ENCODE measurements around the gene MSTN.
"Not testable (repeated sequence)": the region's sequence is repeated elsewhere in the genome, so short reads cannot be mapped to it uniquely, and the experiment has no call there.

Gene MSTN

DNA sequence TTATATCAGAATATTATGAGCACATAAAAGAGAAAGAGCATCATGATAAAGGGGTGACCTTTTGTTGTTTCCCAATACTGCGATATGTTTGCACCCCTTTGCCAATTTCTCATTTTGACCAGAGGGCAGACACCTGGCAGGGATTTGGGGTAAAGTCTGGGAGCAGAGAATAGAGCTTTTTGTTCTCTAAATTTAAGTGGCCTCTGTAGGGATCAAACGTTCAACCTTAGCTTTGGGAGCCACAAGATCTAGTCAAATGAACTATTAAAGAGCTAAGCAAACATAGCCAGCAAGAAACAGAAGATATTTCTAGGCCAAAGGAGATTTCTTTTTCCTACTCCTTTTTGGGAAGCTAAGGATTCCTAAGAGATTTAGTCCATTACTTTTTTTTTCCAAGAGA lies 1.1 kb upstream of the MSTN start:
- DNase-seq (ENCODE audit: low spot score) = no peak

GRCh38 chr2:190062053-190062452 lies 476 bp downstream of the MSTN start:
- DNase-seq (ENCODE audit: low spot score) = no peak

DNA sequence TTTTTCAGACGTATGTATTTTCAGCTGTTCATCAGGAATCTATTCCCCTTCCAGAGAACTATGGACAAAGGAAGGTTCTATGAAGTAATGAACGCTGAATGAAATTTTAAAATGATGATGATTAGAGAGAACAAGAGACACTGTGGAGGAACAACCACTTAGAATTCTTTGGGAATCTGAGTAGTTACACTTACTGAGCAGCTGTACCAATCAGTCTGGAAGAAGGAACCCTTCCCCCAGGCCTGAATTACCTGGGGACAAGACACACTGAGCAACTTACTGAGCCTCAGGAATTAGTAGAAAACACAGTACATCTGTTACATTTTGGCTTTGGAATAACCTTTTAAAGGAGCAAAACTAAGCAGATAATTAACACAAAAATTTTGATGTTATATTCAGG lies 1.9 kb downstream of the MSTN start:
- DNase-seq (ENCODE audit: low spot score) = no peak

DNA sequence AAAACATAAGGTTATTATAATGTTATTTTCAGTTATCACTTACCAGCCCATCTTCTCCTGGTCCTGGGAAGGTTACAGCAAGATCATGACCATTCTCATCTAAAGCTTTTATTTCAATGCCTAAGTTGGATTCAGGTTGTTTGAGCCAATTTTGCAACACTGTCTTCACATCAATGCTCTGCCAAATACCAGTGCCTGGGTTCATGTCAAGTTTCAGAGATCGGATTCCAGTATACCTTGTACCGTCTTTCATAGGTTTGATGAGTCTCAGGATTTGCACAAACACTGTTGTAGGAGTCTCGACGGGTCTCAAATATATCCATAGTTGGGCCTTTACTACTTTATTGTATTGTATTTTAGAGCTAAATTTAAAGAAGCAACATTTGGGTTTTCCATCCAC lies 2.5 kb downstream of the MSTN start:
- DNase-seq (ENCODE audit: low spot score) = no peak

DNA sequence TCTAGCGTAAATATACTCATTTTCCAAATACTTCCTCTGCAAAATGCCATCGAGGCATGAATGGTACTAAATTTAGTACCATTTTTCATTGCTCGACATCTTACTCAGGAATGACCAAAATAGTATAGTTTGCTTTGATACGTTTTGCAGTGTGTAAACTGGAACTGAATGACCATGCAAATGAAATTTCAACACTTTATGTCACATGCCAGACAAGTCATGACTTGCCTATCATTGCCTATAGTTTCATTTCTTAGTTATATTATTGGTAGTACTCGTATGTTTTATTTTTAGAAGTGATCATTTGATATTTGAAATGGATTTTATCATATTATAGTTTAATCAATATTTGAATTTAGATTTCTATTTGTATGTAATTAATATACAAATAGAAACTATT lies 9.1 kb downstream of the MSTN start:
- DNase-seq (ENCODE audit: low spot score) = no peak

- no peak for DNase-seq (ENCODE audit: low spot score)
These were observed 10.2 kb downstream of the MSTN start for GRCh38 chr2:190052307-190052706.

GRCh38 chr2:190051223-190051622 lies 11.3 kb downstream of the MSTN start:
- no peak for DNase-seq (ENCODE audit: low spot score)

DNA sequence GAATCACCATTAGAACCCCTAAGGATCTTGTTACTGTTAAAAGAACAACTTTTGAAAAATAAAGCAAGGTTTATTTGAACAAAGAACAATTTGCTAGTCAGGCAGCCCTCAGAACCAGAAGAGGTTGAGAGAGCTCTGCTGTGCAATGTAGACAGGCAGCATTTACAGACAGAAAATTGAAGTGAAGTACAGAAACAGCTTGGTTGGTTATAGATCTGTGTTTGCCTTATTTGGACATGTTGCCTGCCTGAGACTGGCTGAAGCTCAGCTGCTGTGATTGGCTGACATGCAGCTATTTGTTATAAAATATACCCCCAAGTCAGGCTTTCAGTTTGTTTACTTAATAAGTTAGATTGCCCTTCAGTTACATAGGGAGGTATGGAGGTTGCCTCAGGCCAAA lies 12.5 kb downstream of the MSTN start:
- no peak for DNase-seq (ENCODE audit: low spot score)

DNA sequence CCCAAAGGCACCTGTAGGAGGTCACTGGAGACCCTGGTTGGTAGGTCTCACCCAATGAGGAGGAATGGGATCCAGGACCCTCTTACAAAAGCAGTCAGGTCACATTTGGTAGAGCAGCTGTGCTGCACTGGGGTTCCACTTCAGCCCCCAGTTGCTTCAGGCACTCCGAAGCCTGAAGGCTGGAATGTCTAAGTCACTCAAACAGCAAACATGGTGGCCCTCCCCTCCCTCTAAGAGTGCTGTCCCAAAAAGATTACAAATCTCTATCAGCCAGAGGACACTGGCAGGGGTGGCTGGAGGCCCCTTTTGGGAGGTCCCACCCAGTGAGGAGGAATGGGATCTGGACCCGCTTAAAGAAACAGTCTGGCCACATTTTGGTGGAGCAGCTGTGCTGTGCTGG lies 17.7 kb downstream of the MSTN start:
- no peak for DNase-seq (ENCODE audit: low spot score)

GRCh38 chr2:190043441-190043840 lies 19.1 kb downstream of the MSTN start:
- no peak for DNase-seq (ENCODE audit: low spot score)

- no peak for DNase-seq (ENCODE audit: low spot score)
These were observed 26.5 kb downstream of the MSTN start for GRCh38 chr2:190036071-190036470.

DNA sequence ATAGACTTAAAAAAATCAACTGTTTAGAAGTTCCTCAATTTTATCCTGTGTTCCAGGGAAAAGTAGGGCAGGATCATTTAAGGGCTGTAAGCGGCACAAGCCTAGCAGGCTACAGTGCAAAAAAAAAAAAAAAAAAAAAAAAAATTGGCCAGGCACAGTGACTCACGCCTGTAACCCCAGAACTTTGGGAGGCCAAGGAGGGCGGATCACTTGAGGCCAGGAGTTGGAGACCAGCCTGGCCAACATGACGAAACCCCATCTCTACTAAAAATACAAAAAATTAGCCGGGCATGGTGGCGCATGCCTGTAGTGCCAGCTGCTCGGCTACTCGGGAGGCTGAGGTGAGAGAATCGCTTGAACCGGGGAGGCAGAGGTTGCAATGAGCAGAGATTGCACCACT lies 28.1 kb downstream of the MSTN start:
- DNase-seq (ENCODE audit: low spot score) = not testable (repeated sequence)

- no peak for DNase-seq (ENCODE audit: low spot score)
These were observed 30.4 kb downstream of the MSTN start for GRCh38 chr2:190031969-190032618.

- DNase-seq (ENCODE audit: low spot score) = peak; percentile 47
These were observed 38.7 kb downstream of the MSTN start for GRCh38 chr2:190023860-190024259.

DNA sequence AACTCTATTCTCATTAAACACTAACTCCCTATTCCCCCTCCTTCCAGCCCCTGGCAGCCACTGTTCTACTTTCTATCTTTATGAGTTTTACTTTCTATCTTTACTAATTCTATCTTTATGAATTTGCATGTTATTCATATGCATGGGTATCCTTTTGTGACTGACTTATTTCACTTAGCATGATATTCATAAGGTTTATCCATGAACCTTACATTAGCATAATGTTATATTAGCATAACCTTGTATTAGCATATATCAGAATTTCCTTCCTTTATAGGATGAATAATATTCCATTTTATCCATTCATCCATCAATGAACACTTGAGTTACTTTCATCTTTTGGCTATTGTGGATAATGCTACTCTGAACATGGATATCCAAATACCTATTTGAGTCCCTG lies 41.8 kb downstream of the MSTN start:
- DNase-seq (ENCODE audit: low spot score) = no peak

- DNase-seq (ENCODE audit: low spot score) = no peak
These were observed 44.7 kb downstream of the MSTN start for GRCh38 chr2:190017837-190018236.

GRCh38 chr2:190015969-190016368 lies 46.6 kb downstream of the MSTN start:
- not testable (repeated sequence) for DNase-seq (ENCODE audit: low spot score)
